Measurements from ENCODE around the gene IDH1.
"Not testable (repeated sequence)": the region's sequence is repeated elsewhere in the genome, so short reads cannot be mapped to it uniquely, and the experiment has no call there.

Gene IDH1

GRCh38 chr2:208239770-208240493 is 14.9 kb downstream of the IDH1 start:
- Histone ChIP-seq H3K4me2 (ENCODE audit: low read length) (no peak overlapping the region), H3K9me3 (replicated peaks; ENCODE audit: low read length) (no peaks in the 10 kb centered on the region), H3K36me3 (ENCODE audit: insufficient read depth, low read length) (peaks cover 50% of the 10 kb centered on the region), H3K27me3 (ENCODE audit: control insufficient read depth, insufficient read depth, low read length) (no peaks in the 10 kb centered on the region), H3K4me3 (ENCODE audit: low read length) (no peak overlapping the region), H3K9ac (ENCODE audit: low read depth, low read length) (no peak overlapping the region), H3K4me1 (ENCODE audit: control insufficient read depth, insufficient read depth, low read length) (no peaks in the 10 kb centered on the region)

GRCh38 chr2:208235860-208236259 is 19.0 kb downstream of the IDH1 start:
- Histone ChIP-seq H3K36me3 (ENCODE audit: insufficient read depth, low read length) (peaks cover 26% of the 10 kb centered on the region), H3K4me3 (ENCODE audit: low read length) (no peak overlapping the region), H3K27me3 (ENCODE audit: control insufficient read depth, insufficient read depth, low read length) (no peaks in the 10 kb centered on the region), H3K9ac (ENCODE audit: low read depth, low read length) (no peak overlapping the region), H3K4me1 (ENCODE audit: control insufficient read depth, insufficient read depth, low read length) (no peaks in the 10 kb centered on the region), H3K9me3 (replicated peaks; ENCODE audit: low read length) (no peaks in the 10 kb centered on the region), H3K4me2 (ENCODE audit: low read length) (no peak overlapping the region)

DNA sequence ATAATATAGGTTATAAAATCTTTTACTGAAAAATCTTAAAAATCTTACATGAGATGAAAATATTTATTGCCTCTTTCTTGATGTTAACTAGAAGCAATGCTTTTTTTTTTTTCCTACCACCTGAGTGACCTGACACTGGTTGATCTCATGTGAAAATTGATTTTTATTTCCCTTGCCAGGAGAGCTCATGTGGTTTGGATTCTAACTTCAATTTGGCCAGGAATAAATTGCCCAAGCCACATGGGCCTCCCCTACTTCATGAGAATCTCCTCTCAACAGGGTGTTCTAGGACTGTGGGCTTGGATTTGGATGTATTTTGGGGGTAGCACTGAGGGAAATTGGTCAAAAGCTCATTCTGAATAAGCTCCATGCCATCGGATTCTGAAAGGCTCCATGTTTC is 20.1 kb downstream of the IDH1 start:
- H3K4me2 ChIP-seq (ENCODE audit: low read length) = no peak overlapping the region

GRCh38 chr2:208228476-208228875 is 26.4 kb downstream of the IDH1 start:
- Histone ChIP-seq H3K9ac (ENCODE audit: low read depth, low read length) (no peak overlapping the region), H3K4me1 (ENCODE audit: control insufficient read depth, insufficient read depth, low read length) (peaks cover 9% of the 10 kb centered on the region), H3K36me3 (ENCODE audit: insufficient read depth, low read length) (no peaks in the 10 kb centered on the region), H3K4me2 (ENCODE audit: low read length) (no peak overlapping the region), H3K9me3 (replicated peaks; ENCODE audit: low read length) (no peaks in the 10 kb centered on the region), H3K27me3 (ENCODE audit: control insufficient read depth, insufficient read depth, low read length) (no peaks in the 10 kb centered on the region), H3K4me3 (ENCODE audit: low read length) (no peak overlapping the region)

More for the DNA sequence above, 20.1 kb downstream of the IDH1 start:
- Histone ChIP-seq H3K27me3 (ENCODE audit: control insufficient read depth, insufficient read depth, low read length) (no peaks in the 10 kb centered on the region), H3K9me3 (replicated peaks; ENCODE audit: low read length) (no peaks in the 10 kb centered on the region), H3K4me3 (ENCODE audit: low read length) (no peak overlapping the region), H3K4me1 (ENCODE audit: control insufficient read depth, insufficient read depth, low read length) (no peaks in the 10 kb centered on the region), H3K9ac (ENCODE audit: low read depth, low read length) (no peak overlapping the region), H3K36me3 (ENCODE audit: insufficient read depth, low read length) (peaks cover 23% of the 10 kb centered on the region)

DNA sequence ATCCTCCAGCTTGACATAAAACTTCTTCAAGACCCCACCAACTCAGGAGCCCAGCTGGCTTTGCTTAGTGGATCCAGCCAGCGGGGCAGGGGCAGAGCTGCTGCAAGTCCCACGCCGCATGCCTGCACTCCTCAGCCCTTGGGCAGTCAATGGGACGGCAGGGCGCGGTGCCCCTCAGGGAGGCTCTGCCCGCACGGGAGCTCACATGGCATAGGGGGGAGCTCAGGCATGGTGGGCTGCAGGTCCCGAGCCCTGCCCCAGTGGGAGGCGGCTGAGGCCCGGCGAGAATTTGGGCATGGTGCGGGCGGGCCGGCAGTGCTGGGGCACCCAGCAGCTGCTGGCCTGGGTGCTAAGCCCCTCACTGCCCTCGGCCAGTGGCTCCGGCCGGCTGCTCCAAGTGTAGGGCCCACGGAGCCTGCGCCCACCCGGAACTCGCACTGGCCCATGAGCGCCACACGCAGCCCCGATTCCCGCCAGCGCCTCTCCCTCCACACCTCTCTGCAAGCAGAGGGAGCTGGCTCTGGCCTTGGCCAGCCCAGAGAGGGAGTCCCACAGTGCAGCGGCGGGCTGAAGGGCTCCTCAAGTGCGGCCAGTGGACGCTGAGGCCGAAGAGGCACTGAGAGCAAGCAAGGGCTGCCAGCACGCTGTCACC is 27.2 kb downstream of the IDH1 start:
- peaks cover 11% of the 10 kb centered on the region for H3K4me1 ChIP-seq (ENCODE audit: control insufficient read depth, insufficient read depth, low read length)
- H3K9me3 ChIP-seq (replicated peaks; ENCODE audit: low read length) = no peaks in the 10 kb centered on the region
- no peaks in the 10 kb centered on the region for H3K36me3 ChIP-seq (ENCODE audit: insufficient read depth, low read length)

DNA sequence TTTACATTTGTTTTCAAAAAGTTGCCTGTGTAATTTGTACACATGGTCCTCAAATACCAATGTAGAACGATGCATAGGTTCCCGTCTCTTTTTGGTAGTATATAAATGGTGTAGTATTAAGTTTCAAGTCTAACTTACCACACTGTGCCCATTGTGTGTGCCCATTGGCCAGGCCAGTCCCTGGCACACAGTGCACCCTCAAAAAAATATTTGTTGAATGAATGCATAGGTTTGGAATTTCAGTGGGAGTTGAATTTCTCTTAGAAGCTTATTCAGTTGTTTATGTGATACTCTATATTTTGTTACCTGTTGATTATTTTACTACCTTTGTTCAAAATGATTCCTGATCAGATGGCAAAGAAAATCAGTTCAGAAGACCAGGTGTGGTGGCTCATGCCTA is 30.1 kb downstream of the IDH1 start:
- Histone ChIP-seq H3K4me2 (ENCODE audit: low read length) (peak overlapping the region; percentile 33), H3K4me1 (ENCODE audit: control insufficient read depth, insufficient read depth, low read length) (peaks cover 19% of the 10 kb centered on the region), H3K9me3 (replicated peaks; ENCODE audit: low read length) (no peaks in the 10 kb centered on the region), H3K9ac (ENCODE audit: low read depth, low read length) (no peak overlapping the region), H3K36me3 (ENCODE audit: insufficient read depth, low read length) (no peaks in the 10 kb centered on the region), H3K4me3 (ENCODE audit: low read length) (no peak overlapping the region), H3K27me3 (ENCODE audit: control insufficient read depth, insufficient read depth, low read length) (no peaks in the 10 kb centered on the region)

More for the DNA sequence above, 27.2 kb downstream of the IDH1 start:
- H3K4me2 ChIP-seq (ENCODE audit: low read length) = no peak overlapping the region
- H3K4me3 ChIP-seq (ENCODE audit: low read length) = no peak overlapping the region
- H3K27me3 ChIP-seq (ENCODE audit: control insufficient read depth, insufficient read depth, low read length) = no peaks in the 10 kb centered on the region
- H3K9ac ChIP-seq (ENCODE audit: low read depth, low read length) = no peak overlapping the region

DNA sequence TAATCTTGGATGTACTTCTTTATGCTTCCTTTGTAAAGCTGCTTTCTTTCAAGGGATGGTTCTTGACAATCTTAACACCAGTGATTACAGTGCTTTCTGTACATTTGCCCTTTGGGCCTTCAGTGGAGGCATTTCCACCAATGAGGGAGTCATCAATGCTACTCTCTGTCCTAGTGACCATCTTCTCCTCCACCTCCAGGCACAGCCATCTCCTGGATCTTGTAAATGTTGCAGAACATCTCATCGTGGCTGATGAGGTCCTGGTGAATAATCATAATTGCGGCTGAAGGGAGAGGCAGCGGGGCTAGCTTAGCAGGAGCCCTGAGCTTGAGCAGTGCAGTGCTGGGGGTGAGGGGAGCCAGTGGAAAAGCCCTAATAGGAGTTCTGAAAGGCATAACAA is 32.5 kb downstream of the IDH1 start:
- Histone ChIP-seq H3K4me2 (ENCODE audit: low read length) (peak overlapping the region; percentile 16), H3K36me3 (ENCODE audit: insufficient read depth, low read length) (no peaks in the 10 kb centered on the region), H3K27me3 (ENCODE audit: control insufficient read depth, insufficient read depth, low read length) (no peaks in the 10 kb centered on the region), H3K9ac (ENCODE audit: low read depth, low read length) (no peak overlapping the region), H3K4me1 (ENCODE audit: control insufficient read depth, insufficient read depth, low read length) (peaks cover 19% of the 10 kb centered on the region), H3K4me3 (ENCODE audit: low read length) (no peak overlapping the region), H3K9me3 (replicated peaks; ENCODE audit: low read length) (no peaks in the 10 kb centered on the region)

- not testable (repeated sequence) for H3K4me2 ChIP-seq (ENCODE audit: low read length); H3K9me3 ChIP-seq (replicated peaks; ENCODE audit: low read length); H3K9ac ChIP-seq (ENCODE audit: low read depth, low read length); H3K36me3 ChIP-seq (ENCODE audit: insufficient read depth, low read length); H3K4me3 ChIP-seq (ENCODE audit: low read length); H3K27me3 ChIP-seq (ENCODE audit: control insufficient read depth, insufficient read depth, low read length)
- peaks cover 19% of the 10 kb centered on the region for H3K4me1 ChIP-seq (ENCODE audit: control insufficient read depth, insufficient read depth, low read length)
Measured at GRCh38 chr2:208221873-208222272, 33.0 kb downstream of the IDH1 start.

DNA sequence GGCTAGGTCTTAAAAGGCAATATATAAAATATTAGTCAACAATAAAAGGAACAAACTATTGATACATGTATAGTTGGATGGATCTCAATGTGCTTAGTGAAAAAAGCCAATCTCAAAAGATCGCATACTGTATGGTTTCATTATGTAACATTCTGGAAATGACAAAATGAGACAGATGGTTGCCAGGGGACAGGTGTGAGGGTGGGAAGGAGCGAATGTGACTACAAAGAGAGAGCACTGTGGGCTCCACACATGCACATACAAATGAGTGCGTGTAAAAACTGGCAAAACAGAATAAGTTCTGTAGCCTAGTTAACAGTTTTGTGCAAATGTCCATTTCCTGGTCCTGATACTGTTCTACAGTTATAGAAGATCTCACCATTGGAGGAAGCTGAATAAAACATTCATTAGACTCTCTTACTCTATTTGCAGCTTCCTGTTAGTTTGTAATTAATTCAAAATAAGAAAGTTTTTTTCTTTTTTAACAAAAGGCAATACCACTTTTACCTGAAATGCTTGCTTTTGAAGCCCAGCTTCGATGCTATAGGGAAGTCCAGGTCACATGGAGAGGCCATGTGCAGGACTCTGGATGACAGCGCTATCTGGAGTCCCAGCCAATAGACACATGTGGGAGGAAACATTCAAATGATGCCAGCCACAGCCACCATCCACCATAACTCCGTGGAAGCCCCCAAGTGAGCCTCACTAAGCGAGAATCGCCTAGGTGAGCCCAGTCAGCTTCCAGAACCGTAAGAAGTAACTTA is 44.0 kb downstream of the IDH1 start:
- no peaks in the 10 kb centered on the region for H3K36me3 ChIP-seq (ENCODE audit: insufficient read depth, low read length)
- H3K4me3 ChIP-seq (ENCODE audit: low read length) = no peak overlapping the region
- no peaks in the 10 kb centered on the region for H3K9me3 ChIP-seq (replicated peaks; ENCODE audit: low read length)
- H3K27me3 ChIP-seq (ENCODE audit: control insufficient read depth, insufficient read depth, low read length) = peaks cover 6% of the 10 kb centered on the region
- no peak overlapping the region for H3K4me2 ChIP-seq (ENCODE audit: low read length)
- H3K4me1 ChIP-seq (ENCODE audit: control insufficient read depth, insufficient read depth, low read length) = no peaks in the 10 kb centered on the region
- no peak overlapping the region for H3K9ac ChIP-seq (ENCODE audit: low read depth, low read length)

DNA sequence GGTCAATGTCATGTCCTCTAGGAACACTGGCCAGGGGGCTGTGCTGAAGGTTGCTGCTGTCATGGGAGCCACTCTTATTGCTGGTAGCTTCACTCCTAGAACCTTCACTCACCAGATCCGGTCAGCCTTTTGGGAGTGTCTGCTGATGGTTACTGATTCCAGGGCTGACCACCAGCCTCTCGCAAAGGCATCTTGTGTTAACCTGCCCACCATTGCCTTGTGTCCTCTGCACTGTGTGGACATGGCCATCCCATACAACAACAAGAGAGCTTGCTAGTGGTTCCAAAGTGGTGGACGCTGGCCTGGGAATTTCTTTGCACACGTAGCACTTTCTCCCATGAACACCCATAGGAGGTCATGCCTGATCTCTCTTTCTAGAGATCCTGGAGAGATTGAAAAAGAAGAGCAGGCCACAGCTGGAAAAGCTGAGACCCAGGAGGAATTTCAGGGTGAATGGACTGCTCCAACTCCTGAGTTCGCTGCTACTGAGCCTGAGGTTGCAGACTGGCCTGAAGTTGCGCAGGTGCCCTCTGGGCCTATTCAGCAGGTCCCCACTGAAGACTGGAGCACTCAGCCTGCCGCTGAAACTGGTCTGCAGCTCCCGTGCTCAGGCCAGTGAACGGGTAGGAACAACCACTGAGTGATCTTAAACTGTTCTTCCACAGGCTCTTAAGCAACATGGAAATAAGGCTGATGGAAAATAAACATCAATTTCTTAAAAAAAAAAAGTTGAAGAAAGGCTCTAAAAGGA is 46.4 kb downstream of the IDH1 start:
- no peak overlapping the region for H3K4me3 ChIP-seq (ENCODE audit: low read length)
- no peaks in the 10 kb centered on the region for H3K36me3 ChIP-seq (ENCODE audit: insufficient read depth, low read length)
- no peak overlapping the region for H3K9ac ChIP-seq (ENCODE audit: low read depth, low read length)
- H3K4me1 ChIP-seq (ENCODE audit: control insufficient read depth, insufficient read depth, low read length) = no peaks in the 10 kb centered on the region
- H3K9me3 ChIP-seq (replicated peaks; ENCODE audit: low read length) = no peaks in the 10 kb centered on the region
- no peak overlapping the region for H3K4me2 ChIP-seq (ENCODE audit: low read length)
- H3K27me3 ChIP-seq (ENCODE audit: control insufficient read depth, insufficient read depth, low read length) = peaks cover 2% of the 10 kb centered on the region

DNA sequence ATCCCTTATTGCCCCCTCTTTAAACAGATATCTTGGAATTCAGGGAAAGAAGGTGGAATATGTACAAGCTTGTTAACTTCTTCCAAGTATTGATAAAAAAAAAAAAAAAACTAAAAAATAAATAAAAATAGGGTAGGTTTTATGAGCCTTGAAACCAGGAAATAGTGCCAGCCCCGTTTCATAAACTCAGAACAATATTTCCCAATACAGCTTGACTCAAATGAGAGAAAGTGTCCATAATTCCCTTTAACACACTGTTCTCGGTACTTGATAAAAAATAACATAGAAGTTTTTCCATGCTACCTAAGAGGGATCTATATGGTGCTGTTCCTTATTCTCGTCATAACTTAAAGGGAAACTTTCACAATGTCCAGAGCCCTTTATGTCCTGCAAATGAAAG is 47.1 kb downstream of the IDH1 start:
- Histone ChIP-seq H3K27me3 (ENCODE audit: control insufficient read depth, insufficient read depth, low read length) (peaks cover 2% of the 10 kb centered on the region), H3K4me1 (ENCODE audit: control insufficient read depth, insufficient read depth, low read length) (no peaks in the 10 kb centered on the region), H3K9ac (ENCODE audit: low read depth, low read length) (no peak overlapping the region), H3K4me2 (ENCODE audit: low read length) (no peak overlapping the region), H3K4me3 (ENCODE audit: low read length) (no peak overlapping the region), H3K36me3 (ENCODE audit: insufficient read depth, low read length) (no peaks in the 10 kb centered on the region), H3K9me3 (replicated peaks; ENCODE audit: low read length) (no peaks in the 10 kb centered on the region)
